ACC112 (cell line): ENCODE measurements around the gene FAM110A.
"Not testable (repeated sequence)": the region's sequence is repeated elsewhere in the genome, so short reads cannot be mapped to it uniquely, and the experiment has no call there.

ENCODE experiments used
- H2AFZ ChIP-seq: fragments of 200-600 bp; sonication (generic); one replicate; pipeline ENCODE4 v1.6.0; 2017; ENCODE audit warnings: antibody characterized with exemption, low read length; ENCODE audit not compliant: unreplicated experiment
- H3K27ac ChIP-seq: fragments of 200-600 bp; sonication (generic); 2 replicates; pipeline ENCODE4 v1.5.1; 2014; ENCODE audit warnings: low read depth, mild to moderate bottlenecking, antibody characterized with exemption, low read length, moderate library complexity
- H3K27me3 ChIP-seq: fragments of 200-600 bp; sonication (generic); 2 replicates; pipeline ENCODE4 v1.6.1; 2014; ENCODE audit warnings: mild to moderate bottlenecking, antibody characterized with exemption, low read length, moderate library complexity, mixed read lengths; ENCODE audit not compliant: insufficient read depth
- H3K36me3 ChIP-seq: fragments of 200-600 bp; sonication (generic); 2 replicates; pipeline ENCODE4 v1.6.1; 2016; ENCODE audit warnings: mild to moderate bottlenecking, antibody characterized with exemption, low read length, moderate library complexity, mixed read lengths; ENCODE audit not compliant: insufficient read depth
- H3K4me1 ChIP-seq: fragments of 200-600 bp; sonication (generic); one replicate; pipeline ENCODE4 v1.6.1; 2016; ENCODE audit warnings: low read length, mixed read lengths; ENCODE audit not compliant: insufficient read depth, unreplicated experiment, control insufficient read depth
- H3K4me3 ChIP-seq: fragments of 200-600 bp; sonication (generic); 2 replicates; pipeline ENCODE4 v1.5.1; 2014; ENCODE audit warnings: mild to moderate bottlenecking, low read depth, low read length
- H3K79me2 ChIP-seq: fragments of 200-600 bp; sonication (generic); one replicate; pipeline ENCODE4 v1.6.0; 2016; ENCODE audit warnings: low read length; ENCODE audit not compliant: control insufficient read depth, unreplicated experiment, insufficient read depth

Gene FAM110A

GRCh38 chr20:833450-834150, at the start of gene FAM110A:
Gene FAM110A (plus strand): TSS chr20:833715. CDS start chr20:844805, 11,090 bp downstream.
- peak within 1 kb of the TSS; percentile 86 for H3K4me3 ChIP-seq
- H3K79me2 ChIP-seq = peaks cover 37% of the 10 kb centered on the region
- peak within 1 kb of the TSS; percentile 95 for H2AFZ ChIP-seq
- H3K36me3 ChIP-seq = no peaks in the 10 kb centered on the region
- H3K27me3 ChIP-seq = no peaks in the 10 kb centered on the region
- H3K4me1 ChIP-seq = peaks cover 24% of the 10 kb centered on the region
- H3K27ac ChIP-seq = peak within 1 kb of the TSS; percentile 71

- Histone ChIP-seq H3K27ac (no peak overlapping the region), H3K4me1 (no peaks in the 10 kb centered on the region), H2AFZ (no peak overlapping the region), H3K79me2 (no peaks in the 10 kb centered on the region), H3K4me3 (no peak overlapping the region), H3K27me3 (peaks cover 81% of the 10 kb centered on the region), H3K36me3 (no peaks in the 10 kb centered on the region)
These were observed 45.7 kb upstream of the FAM110A start for GRCh38 chr20:787825-788224.

- no peaks in the 10 kb centered on the region for H3K36me3 ChIP-seq
- peaks cover 93% of the 10 kb centered on the region for H3K27me3 ChIP-seq
- no peak overlapping the region for H3K27ac ChIP-seq
- no peak overlapping the region for H2AFZ ChIP-seq
- no peaks in the 10 kb centered on the region for H3K79me2 ChIP-seq
- H3K4me3 ChIP-seq = no peak overlapping the region
- H3K4me1 ChIP-seq = no peaks in the 10 kb centered on the region
These were observed 42.5 kb upstream of the FAM110A start for GRCh38 chr20:791056-791455.

- Histone ChIP-seq H3K36me3 (no peaks in the 10 kb centered on the region), H3K4me1 (no peaks in the 10 kb centered on the region), H3K4me3 (no peak overlapping the region), H3K27ac (no peak overlapping the region), H3K27me3 (peaks cover 95% of the 10 kb centered on the region), H2AFZ (no peak overlapping the region), H3K79me2 (no peaks in the 10 kb centered on the region)
These were observed 41.3 kb upstream of the FAM110A start for GRCh38 chr20:792248-792647.

GRCh38 chr20:796921-797320, 36.6 kb upstream of the FAM110A start:
- Histone ChIP-seq H3K27ac (no peak overlapping the region), H3K4me3 (no peak overlapping the region), H3K79me2 (no peaks in the 10 kb centered on the region), H3K4me1 (no peaks in the 10 kb centered on the region), H2AFZ (no peak overlapping the region), H3K27me3 (peaks cover 86% of the 10 kb centered on the region), H3K36me3 (no peaks in the 10 kb centered on the region)

GRCh38 chr20:798746-799145, 34.8 kb upstream of the FAM110A start:
- not testable (repeated sequence) for H3K4me1 ChIP-seq, H3K4me3 ChIP-seq, H3K27ac ChIP-seq, H3K36me3 ChIP-seq, H2AFZ ChIP-seq, H3K79me2 ChIP-seq
- H3K27me3 ChIP-seq = peaks cover 76% of the 10 kb centered on the region

- not testable (repeated sequence) for H3K36me3 ChIP-seq, H3K27ac ChIP-seq, H3K4me3 ChIP-seq, H3K4me1 ChIP-seq, H2AFZ ChIP-seq, H3K79me2 ChIP-seq
- H3K27me3 ChIP-seq = peaks cover 66% of the 10 kb centered on the region
These were observed 33.5 kb upstream of the FAM110A start for GRCh38 chr20:800026-800425.

GRCh38 chr20:801678-802077, 31.8 kb upstream of the FAM110A start:
- H2AFZ ChIP-seq = no peak overlapping the region
- no peak overlapping the region for H3K4me3 ChIP-seq
- H3K27me3 ChIP-seq = peaks cover 50% of the 10 kb centered on the region
- no peaks in the 10 kb centered on the region for H3K79me2 ChIP-seq
- no peaks in the 10 kb centered on the region for H3K36me3 ChIP-seq
- no peak overlapping the region for H3K27ac ChIP-seq
- no peaks in the 10 kb centered on the region for H3K4me1 ChIP-seq

- no peaks in the 10 kb centered on the region for H3K4me1 ChIP-seq
- H3K4me3 ChIP-seq = no peak overlapping the region
- no peaks in the 10 kb centered on the region for H3K79me2 ChIP-seq
- no peaks in the 10 kb centered on the region for H3K36me3 ChIP-seq
- no peak overlapping the region for H2AFZ ChIP-seq
- peaks cover 31% of the 10 kb centered on the region for H3K27me3 ChIP-seq
- H3K27ac ChIP-seq = no peak overlapping the region
These were observed 27.8 kb upstream of the FAM110A start for GRCh38 chr20:805713-806112.

GRCh38 chr20:811776-812434, 21.6 kb upstream of the FAM110A start:
- H3K4me1 ChIP-seq, H3K79me2 ChIP-seq, H3K27ac ChIP-seq, H3K4me3 ChIP-seq, H3K36me3 ChIP-seq, H2AFZ ChIP-seq: not testable (repeated sequence)
- peaks cover 24% of the 10 kb centered on the region for H3K27me3 ChIP-seq

- H3K27me3 ChIP-seq = peaks cover 24% of the 10 kb centered on the region
- not testable (repeated sequence) for H2AFZ ChIP-seq, H3K27ac ChIP-seq, H3K4me1 ChIP-seq, H3K36me3 ChIP-seq, H3K4me3 ChIP-seq, H3K79me2 ChIP-seq
These were observed 21.1 kb upstream of the FAM110A start for GRCh38 chr20:812435-812814.
